K562 (cell line): ENCODE data around the gene HYPK. TPM values are rescaled to one million over a fixed set of nuclear protein-coding genes. Genes with fewer than 3 reads are reported as not detected.

ENCODE experiments used
- AFF1 ChIP-seq, 2 experiments: fragments of 450-650 bp; IDR thresholded peaks; 2 replicates each; pipeline ENCODE4 v1.6.1; 2018; ENCODE audit warnings: mild to moderate bottlenecking in 2 of 2, low read depth in 1 of 2; ENCODE audit not compliant: partially characterized antibody in 2 of 2
- ATF7 ChIP-seq: fragments of 450-650 bp; IDR thresholded peaks from 2 replicates; pipeline ENCODE4 v1.7.1; 2014; ENCODE audit warnings: mild to moderate bottlenecking, moderate library complexity
- BHLHE40 ChIP-seq: IDR thresholded peaks from 2 replicates; pipeline ENCODE4 v1.6.1; 2011; ENCODE audit warnings: low read length, improper control_type of control experiment
- CHD1 ChIP-seq: fragments of 200-600 bp; sonication (generic); IDR thresholded peaks from one replicate; pipeline ENCODE4 v1.6.1; 2012; ENCODE audit warnings: mild to moderate bottlenecking, moderate library complexity, low read length, inconsistent platforms
- CREB3L1 ChIP-seq: fragments of 450-650 bp; IDR thresholded peaks from 2 replicates; pipeline ENCODE4 v1.6.1; 2014; ENCODE audit warnings: low read depth, mild to moderate bottlenecking, moderate library complexity, borderline replicate concordance
- EP400 ChIP-seq: fragments of 450-650 bp; IDR thresholded peaks from 2 replicates; pipeline ENCODE4 v1.6.1; 2017; ENCODE audit warnings: antibody characterized with exemption, mild to moderate bottlenecking, moderate library complexity
- MEF2A ChIP-seq: IDR thresholded peaks from 2 replicates; pipeline ENCODE4 v1.6.1; 2011; ENCODE audit warnings: low read depth, mild to moderate bottlenecking, low read length, moderate library complexity; ENCODE audit not compliant: control insufficient read depth
- MTA3 ChIP-seq: fragments of 450-650 bp; formaldehyde crosslinking; IDR thresholded peaks from 2 replicates; pipeline ENCODE4 v1.6.1; 2017; ENCODE audit warnings: mild to moderate bottlenecking, borderline replicate concordance
- RCOR1 ChIP-seq, 2 experiments: IDR thresholded peaks; 2 replicates each; pipeline ENCODE4 v1.6.1; 2012; ENCODE audit warnings: low read depth in 2 of 2, low read length in 2 of 2, borderline replicate concordance in 1 of 2, improper control_type of control experiment in 1 of 2
- REST ChIP-seq, 2 experiments: fragments of 450-650 bp; formaldehyde crosslinking in 1 of 2; IDR thresholded peaks; 2 replicates each; pipeline versions ENCODE4 v1.4.0 to v1.6.1; 2014 to 2020; ENCODE audit warnings: mild to moderate bottlenecking in 2 of 2, borderline replicate concordance in 1 of 2, low read depth in 1 of 2
- RFX1 ChIP-seq: fragments of 450-650 bp; IDR thresholded peaks from 2 replicates; pipeline ENCODE4 v1.6.1; 2016; ENCODE audit warnings: mild to moderate bottlenecking, moderate library complexity
- ZFX ChIP-seq: sonication (generic); formaldehyde crosslinking; IDR thresholded peaks from 2 replicates; pipeline ENCODE4 v1.8.0; 2022; ENCODE audit warnings: mild to moderate bottlenecking, missing genetic modification reagents, moderate library complexity
- ZNF707 ChIP-seq: fragments of 250-450 bp; sonication (Bioruptor Pico); conservative IDR thresholded peaks from 2 replicates; pipeline ENCODE4 v1.8.0; 2022; ENCODE audit warnings: inconsistent platforms, mild to moderate bottlenecking, moderate library complexity
- polyA plus RNA-seq, 8 experiments: library from polyadenylated mRNA; depleted of rRNA in 4 of 8; stranded (reverse) in 5 of 8; unstranded in 3 of 8; fragments of >200 nt; fragmentation: Nextera tagmentation in 2 of 8; fragmentation: Illumina TruSeq in 1 of 8; extraction: Ambion mirVana in 2 of 8; extraction: Trizol in 1 of 8; gene quantifications; 2 replicates each; pipeline versions ENCODE4 v1.2.1 to v1.2.3, GENCODE V29; 2011 to 2014; ENCODE audit warnings: inconsistent platforms in 1 of 8, missing spikeins in 1 of 8
- total RNA-seq, 7 experiments: library from RNA; depleted of rRNA in 6 of 7; stranded (reverse); fragments of >200 nt in 6 of 7; fragmentation: Illumina TruSeq in 2 of 7; extraction: Trizol in 2 of 7; gene quantifications; 2 replicates each; pipeline versions ENCODE4 v1.2.1 to v1.2.3, GENCODE V29; 2011 to 2021; ENCODE audit warnings: low replicate concordance in 1 of 7

Gene HYPK
- total and polyA plus RNA-seq, 9 of the 15 experiments (the other 6 are each of a cell fraction or from before 2014, with no cell fraction given), result 7.2 to 28.0 (median 21.1) TPM

GRCh38 chr15:43791993-43792760 is 8.2 kb upstream of the HYPK start, which contains the start of gene SERF2 (continued):
- TF ChIP-seq ATF7, result peak; percentile 98
- peak; percentile 75; the same call in 1 of the 2 replicates for TF ChIP-seq ZFX (CRISPR knock-in tag)
- TF ChIP-seq AFF1 (IDR thresholded peaks at IDR 0.05; ENCODE audit: low read depth in 1 of 2, partially characterized antibody in 2 of 2), result peak in 1 of 2 experiments; percentile 57
- TF ChIP-seq MEF2A, result no peak
- peak; percentile 77 for TF ChIP-seq CHD1
- TF ChIP-seq EP400, result peak; percentile 96
- TF ChIP-seq REST (IDR thresholded peaks at IDR 0.05; ENCODE audit: borderline replicate concordance), result peak; percentile 95
- peak; percentile 56; the same call in 1 of the 2 replicates for TF ChIP-seq REST (CRISPR knock-in tag; IDR thresholded peaks at IDR 0.05; ENCODE audit: low read depth)
- TF ChIP-seq RFX1, result no peak
- peak; percentile 96 for TF ChIP-seq CREB3L1
- peak; percentile 59; the same call in 1 of the 2 replicates for TF ChIP-seq MTA3
- TF ChIP-seq BHLHE40, result peak; percentile 99
- TF ChIP-seq RCOR1 (IDR thresholded peaks at IDR 0.05; ENCODE audit: borderline replicate concordance in 1 of 2, low read depth in 2 of 2, low read length in 2 of 2), result peak in 1 of 2 experiments; percentile 48; a peak in 1 of 4 replicates
- no peak for TF ChIP-seq ZNF707 (CRISPR knock-in tag)
